Stimulated activated CD8-positive, alpha-beta memory T cell treated with anti-CD3 and anti-CD28 coated beads, Interleukin-12 subunit alpha, Interleukin-12 subunit beta, amount 100 ng/mL, for 24 hours (primary cell): Measurements from ENCODE around the gene NCAM2.

ENCODE experiments used
- DNase-seq: peaks from one replicate; pipeline ENCODE4 v3.0.0-alpha.2; 2020; ENCODE audit errors: extremely low read depth

Gene NCAM2

DNA sequence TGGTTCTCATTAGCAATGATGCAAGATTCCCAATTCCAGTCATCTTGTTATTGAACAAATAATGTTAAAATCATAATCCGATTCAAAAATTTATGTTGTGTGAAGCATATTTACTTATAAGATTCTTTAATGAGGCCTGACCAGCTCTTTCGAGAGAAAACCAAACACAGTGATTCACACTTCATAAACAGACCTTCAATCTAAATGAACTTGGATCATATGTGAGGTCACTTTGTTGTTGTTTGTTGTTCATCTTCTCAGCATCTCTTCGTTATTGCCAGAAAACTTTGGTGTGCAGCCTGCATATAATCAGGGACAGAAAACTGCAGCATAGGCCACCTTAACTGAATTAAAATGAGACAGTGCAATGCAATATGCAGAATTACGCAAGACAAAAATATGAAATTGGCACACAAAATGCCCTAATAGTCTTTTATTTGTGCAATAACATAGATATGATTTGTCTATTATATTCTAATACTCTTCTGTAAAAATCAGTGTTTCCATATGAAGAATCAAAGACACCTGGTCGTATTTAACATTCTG, 30.1 kb downstream of the NCAM2 start:
- DNase-seq, result no peak

DNA sequence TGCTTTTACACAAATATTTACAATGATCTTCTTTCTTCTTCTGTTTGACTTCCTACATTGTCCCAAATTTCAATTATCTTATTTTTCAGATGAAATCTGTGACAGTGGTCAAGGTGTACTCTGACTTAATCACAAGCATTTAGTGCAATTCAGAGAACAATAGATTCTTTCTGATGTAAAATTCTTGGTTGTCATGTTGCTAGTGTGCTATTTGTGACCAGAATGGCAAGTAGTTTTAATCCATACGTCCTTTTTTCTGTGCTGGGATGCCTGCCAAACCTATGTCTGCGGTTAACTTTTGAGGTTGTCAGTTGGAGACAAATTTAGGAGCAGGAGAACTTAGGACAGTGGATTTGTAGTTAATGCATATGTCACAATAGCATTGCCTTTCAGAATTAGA, 31.0 kb downstream of the NCAM2 start:
- DNase-seq, result no peak

DNA sequence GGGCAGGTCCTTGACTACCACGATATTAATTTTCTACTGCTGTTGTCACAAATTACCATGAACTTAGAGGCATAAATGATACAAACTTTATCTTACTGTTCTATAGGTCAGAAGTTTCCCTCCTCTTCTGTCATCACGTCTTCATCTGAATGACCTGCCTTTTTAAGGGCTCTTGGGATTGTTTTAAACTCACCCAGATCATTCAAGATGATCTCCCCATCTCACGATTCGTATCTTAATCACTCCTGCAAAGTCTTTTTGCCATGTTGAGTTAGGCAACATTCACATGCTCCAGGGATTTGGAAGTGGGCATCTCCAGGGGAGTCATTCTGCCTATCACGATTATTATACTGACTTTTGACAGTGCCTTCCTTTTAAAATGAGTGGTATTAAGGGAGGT, 32.1 kb downstream of the NCAM2 start:
- DNase-seq, result no peak

GRCh38 chr21:21034036-21034435, 35.8 kb downstream of the NCAM2 start:
- DNase-seq, result no peak

DNA sequence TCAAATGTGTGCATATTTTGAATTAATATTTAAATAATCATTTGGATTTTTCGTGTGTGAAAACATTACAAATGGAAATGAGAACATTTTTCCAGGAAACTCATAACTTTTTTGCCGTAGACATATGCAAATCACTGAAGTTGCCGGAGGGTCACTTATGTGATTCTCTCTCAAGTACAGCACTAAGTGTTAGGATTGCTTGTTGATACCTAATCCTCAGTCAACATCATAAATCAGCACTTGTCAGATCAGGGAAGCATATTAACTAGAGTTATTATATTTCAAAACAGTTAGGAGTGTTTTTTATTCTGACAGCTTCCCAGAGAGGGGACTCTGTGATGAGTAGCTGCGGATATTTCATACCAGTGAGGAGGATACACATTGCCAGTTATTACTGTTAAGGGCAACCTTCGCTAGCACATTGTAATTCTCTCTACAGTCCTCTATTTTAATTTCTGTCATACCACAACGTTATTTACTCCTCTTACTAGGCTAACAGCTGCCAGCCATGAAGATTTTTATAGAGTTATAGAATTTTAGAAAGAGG, 41.5 kb downstream of the NCAM2 start:
- DNase-seq, result no peak

GRCh38 chr21:21045518-21045917, 47.3 kb downstream of the NCAM2 start:
- DNase-seq, result no peak

- DNase-seq, result no peak
Observed at GRCh38 chr21:21046063-21046462, 47.9 kb downstream of the NCAM2 start.

DNA sequence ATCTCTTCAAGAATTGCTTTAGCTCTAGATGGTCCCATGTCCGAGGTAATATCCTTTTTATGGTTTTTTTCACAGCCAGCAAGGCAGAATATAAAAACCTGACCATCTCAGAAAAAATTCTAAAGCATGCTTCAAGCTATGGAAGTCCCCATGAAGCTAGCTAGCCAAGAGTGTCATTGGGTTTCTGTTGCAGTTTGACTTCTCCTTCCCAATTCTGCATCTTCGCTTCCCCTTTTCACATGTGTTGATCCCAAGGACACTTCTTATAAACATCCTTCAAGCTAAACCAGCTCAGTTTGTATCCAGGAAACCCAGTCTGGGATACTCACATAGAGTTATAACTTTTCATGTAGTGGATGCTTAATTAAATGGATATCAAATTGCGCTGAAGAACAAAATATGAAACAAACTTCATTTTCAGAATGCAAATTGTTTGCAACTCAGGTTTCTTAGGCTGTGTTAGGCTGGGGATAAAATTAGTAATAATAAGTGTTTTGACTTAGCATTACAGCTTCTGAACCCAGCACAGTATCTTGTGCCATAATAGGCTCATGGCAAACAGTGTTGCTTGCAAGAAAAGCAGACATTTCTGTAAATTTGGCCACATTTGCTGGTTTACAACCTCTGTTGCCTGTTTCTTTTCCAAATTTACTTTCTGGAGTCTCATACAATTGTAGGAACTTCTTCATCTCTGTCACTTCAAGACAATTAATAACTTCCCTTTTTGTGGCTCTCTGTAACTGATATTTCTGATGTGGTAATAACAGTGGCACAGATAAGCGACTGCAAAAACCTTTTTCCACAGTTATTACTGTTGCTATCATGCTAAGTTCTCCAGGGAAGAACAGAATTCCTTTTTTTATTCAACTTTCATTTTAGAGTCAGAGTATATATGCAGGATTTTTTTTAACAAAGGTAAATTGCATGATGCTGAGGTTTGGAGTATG, 53.2 kb downstream of the NCAM2 start:
- no peak for DNase-seq

GRCh38 chr21:21052672-21053071, 54.5 kb downstream of the NCAM2 start:
- no peak for DNase-seq

GRCh38 chr21:21057349-21058062, 59.3 kb downstream of the NCAM2 start:
- DNase-seq, result no peak

GRCh38 chr21:21063828-21064227, 65.6 kb downstream of the NCAM2 start:
- DNase-seq, result no peak

DNA sequence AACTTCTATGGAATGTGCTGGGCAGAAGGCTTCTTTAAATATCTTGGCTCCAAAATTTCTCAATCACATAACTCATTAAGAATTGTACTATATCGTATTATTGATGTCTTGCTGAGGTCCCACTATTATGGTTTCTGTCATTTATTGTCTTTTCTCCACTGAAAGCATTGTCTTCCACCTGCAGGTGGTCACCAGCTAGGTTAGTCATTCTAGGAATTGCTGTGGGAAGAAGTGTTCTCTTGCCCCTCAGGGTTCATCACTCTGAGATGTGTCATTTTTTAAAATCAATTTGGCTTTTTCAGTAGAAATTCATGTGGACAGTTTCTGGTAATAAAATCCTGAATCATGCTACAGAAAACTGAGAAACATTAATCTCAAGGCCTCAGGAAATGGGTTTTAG, 66.1 kb downstream of the NCAM2 start:
- DNase-seq, result no peak

DNA sequence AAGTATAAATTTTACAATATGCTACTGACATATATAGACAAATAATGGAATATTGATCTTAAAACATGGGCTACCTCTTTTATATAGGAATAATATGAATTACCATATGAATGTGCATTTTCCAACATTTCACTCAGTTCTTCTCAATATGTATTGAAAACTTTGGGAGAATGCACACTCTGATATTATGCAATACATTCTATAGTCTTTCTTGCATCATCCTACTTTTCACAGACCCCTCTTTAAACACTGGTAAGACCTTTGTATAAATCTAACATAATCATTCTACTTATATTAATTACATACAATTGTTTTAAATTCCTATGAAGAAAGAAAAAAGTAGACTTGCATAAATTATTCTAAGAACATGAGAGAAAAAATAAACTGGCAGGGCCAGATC, 69.2 kb downstream of the NCAM2 start:
- DNase-seq, result no peak

- no peak for DNase-seq
Observed at GRCh38 chr21:21074305-21074704, 76.1 kb downstream of the NCAM2 start.

DNA sequence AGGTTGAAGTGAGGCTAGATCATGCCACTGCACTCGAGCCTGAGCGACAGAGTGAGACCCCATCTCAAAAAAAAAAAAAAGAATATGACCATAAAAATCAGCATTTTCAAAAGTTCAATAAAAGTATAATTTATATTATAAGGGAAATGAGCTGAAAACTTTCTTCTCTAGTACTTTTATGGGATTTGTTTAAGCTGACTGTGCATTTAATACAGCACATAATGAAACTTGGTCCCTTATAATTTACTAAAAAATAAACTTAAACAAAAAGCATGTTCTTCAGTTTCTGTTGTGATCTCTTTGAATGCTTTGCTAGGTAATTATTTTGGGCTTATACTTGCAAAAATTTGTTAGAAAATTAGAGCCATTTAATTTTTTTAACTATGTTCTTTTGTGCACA, 77.8 kb downstream of the NCAM2 start:
- no peak for DNase-seq

DNA sequence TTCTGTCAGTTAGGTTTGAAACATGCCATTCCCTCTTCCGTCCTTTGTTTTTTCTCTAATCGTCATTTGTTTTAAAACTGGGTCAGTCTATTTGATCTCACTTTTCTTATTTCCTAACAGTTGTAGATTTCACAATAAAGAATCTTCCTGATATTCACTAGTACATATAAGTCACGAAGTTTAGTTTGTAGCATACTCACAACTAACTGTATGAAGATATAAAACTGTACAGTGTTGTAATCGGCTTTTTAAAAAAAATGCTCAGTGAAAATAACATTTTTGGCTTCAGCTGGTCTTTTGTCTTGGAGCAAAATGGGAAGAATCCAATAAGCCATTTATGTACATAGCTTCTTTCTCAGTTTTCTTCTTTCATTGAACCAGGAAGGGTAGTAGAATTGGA, 78.3 kb downstream of the NCAM2 start:
- no peak for DNase-seq

- no peak for DNase-seq
Observed at GRCh38 chr21:21079646-21080045, 81.4 kb downstream of the NCAM2 start.

DNA sequence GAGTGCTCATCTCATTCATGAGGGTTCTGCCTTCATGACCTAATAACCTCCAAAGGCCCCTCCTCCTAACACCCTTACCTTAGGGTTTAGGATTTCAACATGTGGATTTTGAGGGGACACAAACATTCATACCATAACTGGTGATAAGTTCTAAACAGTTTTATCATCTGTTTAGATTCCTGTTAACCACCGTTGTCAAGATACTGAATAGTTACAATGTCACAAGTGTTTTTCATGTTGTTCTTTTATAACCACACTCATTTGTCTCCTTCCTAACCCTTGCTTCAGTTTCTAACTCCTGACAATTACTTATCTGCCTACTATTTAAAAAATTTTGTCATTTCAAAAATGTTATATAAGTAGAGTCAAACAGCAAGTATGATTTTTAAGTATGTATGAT, 86.0 kb downstream of the NCAM2 start:
- DNase-seq, result no peak

DNA sequence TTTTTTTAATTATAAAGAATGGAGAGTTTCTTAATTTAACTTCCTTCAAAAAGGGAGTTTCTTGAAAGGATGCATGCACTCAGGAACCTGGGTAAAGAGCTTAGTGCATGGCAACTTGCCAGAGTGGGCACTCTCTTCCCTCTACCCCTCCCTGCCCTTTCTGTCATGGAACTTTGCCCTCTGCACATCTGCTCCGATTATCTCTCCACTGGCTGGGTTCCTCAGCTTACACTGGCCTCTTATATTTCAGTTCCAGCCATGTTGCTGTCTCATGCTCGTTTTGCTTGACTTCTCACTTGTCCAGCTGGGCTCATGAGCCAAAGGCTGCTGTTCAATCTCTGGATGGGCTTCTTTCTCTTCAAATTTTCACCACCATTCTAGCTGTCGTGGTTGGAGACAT, 87.0 kb downstream of the NCAM2 start:
- no peak for DNase-seq

- DNase-seq, result no peak
Observed at GRCh38 chr21:21096956-21097355, 98.7 kb downstream of the NCAM2 start.

DNA sequence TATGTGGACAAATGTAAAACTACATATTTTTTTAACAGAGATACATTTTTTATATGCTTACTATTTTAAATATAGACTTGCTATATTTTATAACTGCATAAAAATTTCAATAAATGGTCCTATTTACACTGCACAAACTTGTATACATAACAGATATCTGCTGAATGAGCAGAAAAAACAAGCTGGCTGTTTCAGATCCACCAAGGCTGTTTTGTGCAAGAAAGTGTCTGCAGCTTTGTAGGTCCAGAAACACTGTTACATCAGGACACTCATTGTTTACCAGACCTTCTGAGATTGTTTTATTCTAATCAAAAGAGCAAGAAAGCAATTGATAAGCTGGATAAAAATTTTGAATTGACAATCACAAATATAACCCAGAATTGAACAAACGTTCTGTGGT, 99.3 kb downstream of the NCAM2 start:
- no peak for DNase-seq

DNA sequence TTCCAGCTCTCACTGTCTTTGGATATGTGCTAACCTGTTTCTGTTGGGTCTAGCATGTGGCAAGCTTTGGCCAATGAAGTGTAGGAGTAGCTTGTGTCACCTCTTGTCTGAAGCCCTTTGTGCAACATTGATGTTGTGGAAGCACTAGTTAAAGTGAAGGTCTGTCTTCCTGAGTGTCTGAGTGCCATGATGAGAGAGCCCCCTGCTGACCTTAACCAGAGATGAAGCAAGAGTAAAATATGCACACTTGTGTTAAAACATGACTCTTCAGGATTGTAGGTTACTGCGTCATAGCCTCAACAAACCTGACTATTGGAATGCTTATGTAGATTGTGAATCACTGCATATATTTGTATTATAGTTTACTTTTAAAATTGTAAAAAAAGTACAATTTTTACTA, 103.7 kb downstream of the NCAM2 start:
- no peak for DNase-seq

DNA sequence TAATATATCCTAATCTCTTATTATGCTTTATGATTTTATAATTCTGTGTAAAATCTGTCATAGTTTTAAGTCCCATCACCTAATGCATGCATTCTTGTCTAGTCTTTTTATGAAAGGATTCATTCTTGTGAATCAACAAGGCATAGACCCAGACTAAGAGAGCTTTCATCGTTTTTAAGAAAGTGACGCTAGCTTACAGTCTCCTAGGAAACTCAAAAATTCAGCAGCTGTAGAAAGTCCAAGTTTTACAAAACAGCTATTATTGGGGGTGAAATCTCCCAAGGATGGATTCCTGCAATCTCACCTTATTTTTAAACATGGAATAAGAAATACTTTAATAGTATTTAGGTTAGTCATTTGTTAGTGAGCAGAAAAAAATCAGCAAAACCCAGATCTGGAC, 104.7 kb downstream of the NCAM2 start:
- no peak for DNase-seq
